HS-5 (cell line): ENCODE data around the gene HES5.
"Not testable (repeated sequence)": the region's sequence is repeated elsewhere in the genome, so short reads cannot be mapped to it uniquely, and the experiment has no call there.

Experiments used
- DNase-seq: peaks from one replicate; pipeline ENCODE4 v3.0.0-alpha.2; 2012; ENCODE audit warnings: low read depth

HES5 gene

GRCh38 chr1:2529784-2530512 is at the start of gene HES5:
HES5 (minus strand) TSS chr1:2530263; CDS start chr1:2530164, 99 bp downstream.
- DNase-seq, result no peak

- DNase-seq, result no peak
Observed at GRCh38 chr1:2578758-2579118, 48.7 kb upstream of the HES5 start.

GRCh38 chr1:2577565-2578075 is 47.6 kb upstream of the HES5 start:
- DNase-seq, result not testable (repeated sequence)

- DNase-seq, result no peak
Observed at GRCh38 chr1:2575801-2576663, 46.0 kb upstream of the HES5 start.

GRCh38 chr1:2574350-2574749 is 44.3 kb upstream of the HES5 start:
- DNase-seq, result no peak

- no peak for DNase-seq
Observed at GRCh38 chr1:2573250-2573920, 43.3 kb upstream of the HES5 start.

- no peak for DNase-seq
Observed at GRCh38 chr1:2571348-2571747, 41.3 kb upstream of the HES5 start.

- DNase-seq, result no peak
Observed at GRCh38 chr1:2570332-2570731, 40.3 kb upstream of the HES5 start.

- DNase-seq, result not testable (repeated sequence)
Observed at GRCh38 chr1:2569703-2570102, 39.6 kb upstream of the HES5 start.

- DNase-seq, result no peak
Observed at GRCh38 chr1:2569060-2569459, 39.0 kb upstream of the HES5 start.

- DNase-seq, result not testable (repeated sequence)
Observed at GRCh38 chr1:2568187-2568816, 38.2 kb upstream of the HES5 start.

GRCh38 chr1:2567083-2567679 is 37.1 kb upstream of the HES5 start:
- DNase-seq, result no peak

- no peak for DNase-seq
Observed at GRCh38 chr1:2566101-2567045, 36.3 kb upstream of the HES5 start.

- no peak for DNase-seq
Observed at GRCh38 chr1:2564815-2565374, 34.8 kb upstream of the HES5 start.

- no peak for DNase-seq
Observed at GRCh38 chr1:2564006-2564814, 34.1 kb upstream of the HES5 start.

- no peak for DNase-seq
Observed at GRCh38 chr1:2563205-2563604, 33.1 kb upstream of the HES5 start.

GRCh38 chr1:2561898-2562895 is 32.1 kb upstream of the HES5 start:
- DNase-seq, result no peak

- DNase-seq, result no peak
Observed at GRCh38 chr1:2561446-2561845, 31.4 kb upstream of the HES5 start.
